ENCODE results near the gene SACS.

The SACS gene

GRCh38 chr13:23377579-23377978 lies 55.9 kb downstream of the SACS start:
- H3K4me3 Mint-ChIP-seq: no peak overlapping the region

GRCh38 chr13:23375001-23375971 lies 58.2 kb downstream of the SACS start:
- H3K4me3 Mint-ChIP-seq: peak overlapping the region; percentile 73
- H3K36me3 Mint-ChIP-seq (ENCODE audit: low read depth): peaks cover 9% of the 10 kb centered on the region
- H3K27ac Mint-ChIP-seq: peak overlapping the region; percentile 55
- H3K9me3 Mint-ChIP-seq: no peaks in the 10 kb centered on the region
- intact Hi-C loops (cut with micrococcal nuclease): loop anchor here (1.0 to 10.0 kb wide), 6 partner anchors 90 to 1930 kb away; partner anchors contain the start of genes MIPEP, NUP58 and SPATA13
- H3K27me3 Mint-ChIP-seq: peaks cover 11% of the 10 kb centered on the region
- peaks cover 52% of the 10 kb centered on the region for H3K4me1 Mint-ChIP-seq (ENCODE audit: low read depth)

More at GRCh38 chr13:23377579-23377978, 55.9 kb downstream of the SACS start:
- peaks cover 40% of the 10 kb centered on the region for H3K4me1 Mint-ChIP-seq (ENCODE audit: low read depth)
- peaks cover 11% of the 10 kb centered on the region for H3K27me3 Mint-ChIP-seq
- no peaks in the 10 kb centered on the region for H3K36me3 Mint-ChIP-seq (ENCODE audit: low read depth)
- H3K9me3 Mint-ChIP-seq: no peaks in the 10 kb centered on the region
- intact Hi-C loops (cut with micrococcal nuclease): loop anchor here (10.0 kb wide), 5 partner anchors 87 to 1927 kb away; partner anchors contain the start of genes MIPEP, NUP58 and SPATA13
- peak overlapping the region; percentile 39 for H3K27ac Mint-ChIP-seq

- H3K9me3 Mint-ChIP-seq: no peaks in the 10 kb centered on the region
- H3K27me3 Mint-ChIP-seq: peaks cover 2% of the 10 kb centered on the region
- intact Hi-C loops (cut with micrococcal nuclease): loop anchor here (5.0 to 10.0 kb wide), 6 partner anchors 92 to 1932 kb away; partner anchors contain the start of genes MIPEP, NUP58 and SPATA13
- peak overlapping the region; percentile 58 for H3K27ac Mint-ChIP-seq
- H3K4me1 Mint-ChIP-seq (ENCODE audit: low read depth): peaks cover 30% of the 10 kb centered on the region
- H3K36me3 Mint-ChIP-seq (ENCODE audit: low read depth): peaks cover 36% of the 10 kb centered on the region
- no peak overlapping the region for H3K4me3 Mint-ChIP-seq
These were observed 61.1 kb downstream of the SACS start for GRCh38 chr13:23372264-23372906.

GRCh38 chr13:23367907-23368306 lies 65.6 kb downstream of the SACS start:
- no peaks in the 10 kb centered on the region for H3K9me3 Mint-ChIP-seq
- intact Hi-C loops (cut with micrococcal nuclease): no loop called here
- peaks cover 21% of the 10 kb centered on the region for H3K4me1 Mint-ChIP-seq (ENCODE audit: low read depth)
- peaks cover 77% of the 10 kb centered on the region for H3K36me3 Mint-ChIP-seq (ENCODE audit: low read depth)
- H3K27ac Mint-ChIP-seq: no peak overlapping the region
- no peak overlapping the region for H3K4me3 Mint-ChIP-seq
- H3K27me3 Mint-ChIP-seq: no peaks in the 10 kb centered on the region

- intact Hi-C loops (cut with micrococcal nuclease): no loop called here
- Mint-ChIP-seq H3K4me3 (no peak overlapping the region), H3K4me1 (ENCODE audit: low read depth) (peaks cover 5% of the 10 kb centered on the region), H3K9me3 (no peaks in the 10 kb centered on the region), H3K27me3 (no peaks in the 10 kb centered on the region), H3K27ac (no peak overlapping the region), H3K36me3 (ENCODE audit: low read depth) (peaks cover 91% of the 10 kb centered on the region)
These were observed 67.8 kb downstream of the SACS start for GRCh38 chr13:23365652-23366051.

GRCh38 chr13:23359882-23360281 lies 73.6 kb downstream of the SACS start:
- Mint-ChIP-seq H3K9me3 (no peaks in the 10 kb centered on the region), H3K27ac (no peak overlapping the region), H3K4me1 (ENCODE audit: low read depth) (no peaks in the 10 kb centered on the region), H3K4me3 (no peak overlapping the region), H3K36me3 (ENCODE audit: low read depth) (peaks cover 80% of the 10 kb centered on the region), H3K27me3 (no peaks in the 10 kb centered on the region)
- intact Hi-C loops (cut with micrococcal nuclease): no loop called here

GRCh38 chr13:23357349-23357748 lies 76.2 kb downstream of the SACS start:
- H3K4me3 Mint-ChIP-seq: no peak overlapping the region
- no peak overlapping the region for H3K27ac Mint-ChIP-seq
- peaks cover 76% of the 10 kb centered on the region for H3K36me3 Mint-ChIP-seq (ENCODE audit: low read depth)
- intact Hi-C loops (cut with micrococcal nuclease): no loop called here
- H3K9me3 Mint-ChIP-seq: no peaks in the 10 kb centered on the region
- no peaks in the 10 kb centered on the region for H3K27me3 Mint-ChIP-seq
- no peaks in the 10 kb centered on the region for H3K4me1 Mint-ChIP-seq (ENCODE audit: low read depth)

GRCh38 chr13:23356368-23356767 lies 77.1 kb downstream of the SACS start:
- Mint-ChIP-seq H3K4me1 (ENCODE audit: low read depth) (no peaks in the 10 kb centered on the region), H3K36me3 (ENCODE audit: low read depth) (peaks cover 76% of the 10 kb centered on the region), H3K27ac (no peak overlapping the region), H3K4me3 (no peak overlapping the region), H3K27me3 (no peaks in the 10 kb centered on the region), H3K9me3 (peaks cover 7% of the 10 kb centered on the region)
- intact Hi-C loops (cut with micrococcal nuclease): no loop called here

- intact Hi-C loops (cut with micrococcal nuclease): no loop called here
- Mint-ChIP-seq H3K36me3 (ENCODE audit: low read depth) (peaks cover 80% of the 10 kb centered on the region), H3K9me3 (peaks cover 9% of the 10 kb centered on the region), H3K4me3 (no peak overlapping the region), H3K27me3 (no peaks in the 10 kb centered on the region), H3K27ac (no peak overlapping the region), H3K4me1 (ENCODE audit: low read depth) (no peaks in the 10 kb centered on the region)
These were observed 79.0 kb downstream of the SACS start for GRCh38 chr13:23354520-23354919.

- no peak overlapping the region for H3K4me3 Mint-ChIP-seq
- peaks cover 92% of the 10 kb centered on the region for H3K36me3 Mint-ChIP-seq (ENCODE audit: low read depth)
- intact Hi-C loops (cut with micrococcal nuclease): no loop called here
- peaks cover 9% of the 10 kb centered on the region for H3K9me3 Mint-ChIP-seq
- H3K27me3 Mint-ChIP-seq: no peaks in the 10 kb centered on the region
- H3K4me1 Mint-ChIP-seq (ENCODE audit: low read depth): no peaks in the 10 kb centered on the region
- no peak overlapping the region for H3K27ac Mint-ChIP-seq
These were observed 81.3 kb downstream of the SACS start for GRCh38 chr13:23352161-23352560.

GRCh38 chr13:23350009-23350408 lies 83.5 kb downstream of the SACS start:
- Mint-ChIP-seq H3K36me3 (ENCODE audit: low read depth) (peaks cover 91% of the 10 kb centered on the region), H3K4me3 (no peak overlapping the region), H3K27me3 (no peaks in the 10 kb centered on the region), H3K4me1 (ENCODE audit: low read depth) (peaks cover 5% of the 10 kb centered on the region), H3K27ac (no peak overlapping the region), H3K9me3 (peaks cover 9% of the 10 kb centered on the region)
- intact Hi-C loops (cut with micrococcal nuclease): no loop called here

- H3K36me3 Mint-ChIP-seq (ENCODE audit: low read depth): peaks cover 88% of the 10 kb centered on the region
- H3K9me3 Mint-ChIP-seq: peaks cover 9% of the 10 kb centered on the region
- intact Hi-C loops (cut with micrococcal nuclease): no loop called here
- peaks cover 5% of the 10 kb centered on the region for H3K4me1 Mint-ChIP-seq (ENCODE audit: low read depth)
- no peak overlapping the region for H3K4me3 Mint-ChIP-seq
- H3K27ac Mint-ChIP-seq: no peak overlapping the region
- no peaks in the 10 kb centered on the region for H3K27me3 Mint-ChIP-seq
These were observed 84.2 kb downstream of the SACS start for GRCh38 chr13:23349161-23349897.

- Mint-ChIP-seq H3K4me3 (no peak overlapping the region), H3K27me3 (no peaks in the 10 kb centered on the region), H3K36me3 (ENCODE audit: low read depth) (peaks cover 90% of the 10 kb centered on the region), H3K27ac (no peak overlapping the region), H3K9me3 (peaks cover 9% of the 10 kb centered on the region), H3K4me1 (ENCODE audit: low read depth) (peaks cover 5% of the 10 kb centered on the region)
- intact Hi-C loops (cut with micrococcal nuclease): no loop called here
These were observed 85.0 kb downstream of the SACS start for GRCh38 chr13:23348262-23349127.

Data from dendritic cell treated with granulocyte-macrophage colony-stimulating factor and Interleukin-4, amounts not matched to agents 40 ng/mL and 50 ng/mL, for 4 days (primary cell).